GM12878 (cell line): Measurements from ENCODE around the gene GNPTAB. TPM values are rescaled to one million over a fixed set of nuclear protein-coding genes. Genes with fewer than 3 reads are reported as not detected.

Source experiments
- ATAC-seq: fragments of 200-7000 bp; cut with Tn5 transposase; 3 replicates; pipeline ENCODE4 v1.9.1; 2020; ENCODE audit warnings: mild to moderate bottlenecking, moderate library complexity
- BruUV-seq: library from RNA; stranded (reverse); fragments of 400-500 nt; replicated peaks from 2 replicates; lab custom pipeline; 2021; lab: Mats Ljungman, UMichigan
- CTCF ChIA-PET: fragments of 300-600 bp; sonication (Branson Sonifier 250); formaldehyde crosslinking; extraction: SDS; loops from one replicate; lab custom pipeline; 2021; ENCODE audit warnings: inconsistent platforms; lab: Yijun Ruan, JAX
- POLR2A ChIA-PET: fragments of 350-600 bp; formaldehyde crosslinking; extraction: SDS; loops from one replicate; lab custom pipeline; 2021; ENCODE audit warnings: inconsistent platforms; lab: Charles Lee
- RAD21 ChIA-PET: fragments of 300-600 bp; sonication (Branson Sonifier 250); formaldehyde crosslinking; loops from one replicate; lab custom pipeline; 2023; ENCODE audit warnings: antibody characterized with exemption; ENCODE audit not compliant: unreplicated experiment; lab: Charles Lee
- SMC1A ChIA-PET: fragments of 300-600 bp; sonication (Branson Sonifier 250); formaldehyde crosslinking; loops from one replicate; lab custom pipeline; 2023; ENCODE audit not compliant: unreplicated experiment, uncharacterized antibody; lab: Charles Lee
- DNase-seq: peaks from one replicate; pipeline ENCODE4 v3.0.0-alpha.2; 2011; ENCODE audit warnings: low read depth, low spot score
- FAIRE-seq: peaks from 3 replicates; lab custom pipeline; 2011; peaks lifted over from hg19 to GRCh38; lab: Jason Lieb, UNC
- H2AFZ ChIP-seq: 2 replicates; pipeline ENCODE4 v1.6.0; 2011; ENCODE audit warnings: low read depth, low read length, control low read depth; ENCODE audit not compliant: control insufficient read depth
- H3K27ac ChIP-seq: 2 replicates; pipeline ENCODE4 v1.5.1; 2011; ENCODE audit warnings: control low read depth; ENCODE audit not compliant: control insufficient read depth, insufficient read depth
- H3K27me3 ChIP-seq, 2 experiments: replicated peaks in 1 of 2; 2 replicates each; pipeline versions ENCODE4 v1.6.0 to v1.6.1; 2011; ENCODE audit warnings: low read length in 1 of 2; ENCODE audit not compliant: control insufficient read depth in 2 of 2, insufficient read depth in 2 of 2
- H3K36me3 ChIP-seq, 2 experiments: 2 replicates each; pipeline ENCODE4 v1.5.1; 2011; ENCODE audit warnings: low read length in 1 of 2; ENCODE audit not compliant: control insufficient read depth in 2 of 2, insufficient read depth in 2 of 2
- H3K4me1 ChIP-seq: 2 replicates; pipeline ENCODE4 v1.6.1; 2011; ENCODE audit warnings: mild to moderate bottlenecking, low read length, moderate library complexity, mixed read lengths; ENCODE audit not compliant: control insufficient read depth, insufficient read depth
- H3K4me2 ChIP-seq: 2 replicates; pipeline ENCODE4 v1.6.0; 2011; ENCODE audit warnings: control low read depth; ENCODE audit not compliant: control insufficient read depth, insufficient read depth
- H3K4me3 ChIP-seq: fragments of 200-600 bp; sonication (generic); 2 replicates; pipeline ENCODE4 v1.5.1; 2016
- H3K79me2 ChIP-seq: 2 replicates; pipeline ENCODE4 v1.6.0; 2011; ENCODE audit warnings: low read length; ENCODE audit not compliant: control insufficient read depth, insufficient read depth
- H3K9ac ChIP-seq: 2 replicates; pipeline ENCODE4 v1.8.0; 2011; ENCODE audit warnings: low read length, control low read depth, mixed read lengths; ENCODE audit not compliant: control insufficient read depth, insufficient read depth
- H3K9me3 ChIP-seq: replicated peaks from 3 replicates; pipeline ENCODE4 v1.5.1; 2011; ENCODE audit warnings: mild to moderate bottlenecking, low read length; ENCODE audit not compliant: control insufficient read depth, insufficient read depth
- H4K20me1 ChIP-seq: 2 replicates; pipeline ENCODE4 v1.6.0; 2011; ENCODE audit not compliant: control insufficient read depth, insufficient read depth
- BCL3 ChIP-seq: IDR thresholded peaks from 2 replicates; pipeline ENCODE4 v1.6.1; 2011; ENCODE audit warnings: borderline replicate concordance, low read depth, mild to moderate bottlenecking, moderate library complexity, low read length; ENCODE audit not compliant: insufficient read depth, poor library complexity, severe bottlenecking
- BRCA1 ChIP-seq: IDR thresholded peaks from 2 replicates; pipeline ENCODE4 v1.6.1; 2011; ENCODE audit warnings: low read depth, low read length, improper control_type of control experiment
- CBFB ChIP-seq: IDR thresholded peaks from 2 replicates; pipeline ENCODE4 v1.6.1; 2016; ENCODE audit warnings: antibody characterized with exemption, low read depth
- CREM ChIP-seq: IDR thresholded peaks from 2 replicates; pipeline ENCODE4 v1.6.1; 2014; ENCODE audit warnings: antibody characterized with exemption, low read depth
- KAT2A ChIP-seq: conservative IDR thresholded peaks from 2 replicates; pipeline ENCODE4 v1.6.1; 2011; ENCODE audit warnings: low read depth, low read length; ENCODE audit not compliant: control insufficient read depth
- MAX ChIP-seq: IDR thresholded peaks from 2 replicates; pipeline ENCODE4 v1.6.1; 2012; ENCODE audit warnings: low read depth, low read length, improper control_type of control experiment
- NFIC ChIP-seq: IDR thresholded peaks from 2 replicates; pipeline ENCODE4 v1.6.1; 2012; ENCODE audit warnings: low read depth, mild to moderate bottlenecking, inconsistent platforms, low read length, moderate library complexity
- POLR2AphosphoS5 ChIP-seq: IDR thresholded peaks from 2 replicates; pipeline ENCODE4 v1.6.1; 2011; ENCODE audit warnings: mild to moderate bottlenecking, low read length, inconsistent platforms
- SIX5 ChIP-seq: IDR thresholded peaks from 2 replicates; pipeline ENCODE4 v1.6.1; 2011; ENCODE audit warnings: mild to moderate bottlenecking, low read depth, low read length, moderate library complexity; ENCODE audit not compliant: severe bottlenecking
- TAF1 ChIP-seq: IDR thresholded peaks from 2 replicates; pipeline ENCODE4 v1.6.1; 2011; ENCODE audit warnings: mild to moderate bottlenecking, low read depth, low read length, borderline replicate concordance
- TCF7 ChIP-seq: IDR thresholded peaks from 2 replicates; pipeline ENCODE4 v1.6.1; 2014; ENCODE audit warnings: antibody characterized with exemption, borderline replicate concordance
- WGBS: methylation state at CpG from one replicate; pipeline ENCODE4 v1.1.6; 2016; ENCODE audit warnings: low lambda C conversion rate; ENCODE audit not compliant: insufficient replicate concordance, insufficient coverage; ENCODE audit errors: missing lambda C conversion rate; 5-methylcytosine and 5-hydroxymethylcytosine counted together
- in situ Hi-C: fragments of 300-500 bp; cut with MboI; formaldehyde crosslinking; loops from 9 replicates; pipeline ENCODE4 v1.14.3; 2018; ENCODE audit warnings: mixed read lengths
- intact Hi-C: fragments of 100-400 bp; cut with micrococcal nuclease; formaldehyde crosslinking; loops from one replicate; pipeline ENCODE4 v1.14.2; 2022; ENCODE audit not compliant: unreplicated experiment
- polyA plus RNA-seq, 11 experiments: library from polyadenylated mRNA; depleted of rRNA in 4 of 11; unstranded in 6 of 11; stranded (reverse) in 5 of 11; fragments of >200 nt; fragmentation: Nextera tagmentation in 4 of 11; fragmentation: Illumina TruSeq in 1 of 11; extraction: Ambion mirVana in 4 of 11; extraction: Trizol in 1 of 11; gene quantifications; 1 replicate in 1 of 11; 2 replicates in 10 of 11; pipeline versions ENCODE4 v1.2.1 to v1.2.3, GENCODE V29; 2011 to 2016; ENCODE audit warnings: inconsistent platforms in 2 of 11, missing spikeins in 2 of 11, low read depth in 1 of 11
- total RNA-seq, 4 experiments: library from RNA; depleted of rRNA in 3 of 4; stranded (reverse); fragments of >200 nt in 3 of 4; fragmentation: Illumina TruSeq in 1 of 4; extraction: Trizol in 1 of 4; gene quantifications; 2 replicates each; pipeline versions ENCODE4 v1.2.1 to v1.2.3, GENCODE V29; 2013 to 2021

Gene GNPTAB
- total and polyA plus RNA-seq, 10 of the 15 experiments (the other 5 are each of a cell fraction or from before 2014, with no cell fraction given), result 9.8 to 38.9 (median 35.3) TPM

DNA sequence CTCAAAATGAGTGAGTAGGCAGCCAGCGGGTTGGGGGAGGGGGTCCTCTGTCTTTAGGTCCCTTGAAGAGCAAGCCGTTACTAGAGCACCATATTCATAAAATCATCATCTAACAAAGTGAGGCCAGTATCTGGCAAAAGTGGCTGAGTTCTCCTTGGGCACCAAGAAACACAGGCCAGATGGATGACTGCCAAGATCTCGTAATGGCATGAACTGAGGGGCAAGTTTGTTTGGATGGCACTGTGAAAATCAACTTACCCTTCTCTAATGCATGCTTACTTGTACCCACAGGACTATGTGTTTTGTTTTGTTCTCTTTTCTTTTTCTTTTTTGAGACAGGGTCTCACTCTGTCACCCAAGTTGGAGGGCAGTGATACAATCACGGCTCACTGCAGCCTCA lies 41.6 kb downstream of the GNPTAB start:
- RAD21 ChIA-PET, result no interaction called here
- in situ Hi-C loops (no loop called here), intact Hi-C loops (no loop called here)
- POLR2A ChIA-PET, result no interaction called here
- 95% methylated on average over 4 of the region's 4 CpGs for WGBS
- Histone ChIP-seq H3K9me3 (no peaks in the 10 kb centered on the region), H4K20me1 (no peaks in the 10 kb centered on the region), H3K36me3 (peaks cover 7 to 10% of the 10 kb centered on the region in 2 experiments; a peak in 3 of 4 replicates), H3K4me2 (no peak overlapping the region), H3K27ac (no peak overlapping the region), H3K27me3 (no peaks in the 10 kb centered on the region), H3K4me1 (no peaks in the 10 kb centered on the region), H2AFZ (no peak overlapping the region), H3K4me3 (no peak overlapping the region), H3K9ac (no peak overlapping the region), H3K79me2 (no peaks in the 10 kb centered on the region)
- SMC1A ChIA-PET, result no interaction called here
- no peak for TF ChIP-seq KAT2A
- no peak for TF ChIP-seq BCL3
- no peak for TF ChIP-seq BRCA1
- no peak for TF ChIP-seq CREM
- TF ChIP-seq NFIC, result no peak
- TF ChIP-seq POLR2AphosphoS5, result no peak
- no peak for TF ChIP-seq CBFB
- no peak for TF ChIP-seq TAF1
- TF ChIP-seq MAX, result no peak
- no peak for TF ChIP-seq TCF7
- no peak for TF ChIP-seq SIX5
- no peak for ATAC-seq
- FAIRE-seq, result no peak
- BruUV-seq, result no TSS peak
- no peak for DNase-seq
- CTCF ChIA-PET, result interaction anchor here (6.9 kb wide), 1 partner anchor 38 kb away, joined by 84 read pairs; the partner anchor contains the start of gene GNPTAB
